OCI-LY7 (cell line): ENCODE data around the gene POPDC2. TPM values are rescaled to one million over a fixed set of nuclear protein-coding genes. Genes with fewer than 3 reads are reported as not detected.

Experiments used
- BruUV-seq: library from RNA; stranded (reverse); fragments of 400-500 nt; replicated peaks from 2 replicates; lab custom pipeline; 2021; lab: Mats Ljungman, UMichigan
- CTCF ChIA-PET: fragments of 300-600 bp; sonication (Branson Sonifier 250); formaldehyde crosslinking; loops from one replicate; lab custom pipeline; 2022; ENCODE audit warnings: antibody characterized with exemption; ENCODE audit not compliant: unreplicated experiment; lab: Charles Lee
- POLR2A ChIA-PET: fragments of 300-600 bp; sonication (Branson Sonifier 250); formaldehyde crosslinking; loops from one replicate; lab custom pipeline; 2022; ENCODE audit warnings: antibody characterized with exemption; lab: Charles Lee
- DNase-seq: peaks from one replicate; pipeline ENCODE4 v3.0.0-alpha.2; 2015; ENCODE audit warnings: low spot score
- H2AFZ ChIP-seq: fragments of 200-600 bp; sonication (generic), shearing (Covaris generic); 2 replicates; pipeline ENCODE4 v1.6.1; 2014; ENCODE audit warnings: mild to moderate bottlenecking, antibody characterized with exemption, low read length, moderate library complexity
- H3K27ac ChIP-seq: fragments of 200-600 bp; sonication (generic); 2 replicates; pipeline ENCODE4 v1.5.1; 2014; ENCODE audit warnings: mixed run types, low read depth, mild to moderate bottlenecking, moderate library complexity, low read length, inconsistent platforms; ENCODE audit not compliant: poor library complexity, severe bottlenecking
- H3K36me3 ChIP-seq: fragments of 200-600 bp; sonication (generic); 2 replicates; pipeline ENCODE4 v1.6.1; 2014; ENCODE audit warnings: mild to moderate bottlenecking, antibody characterized with exemption, low read length, moderate library complexity, mixed read lengths; ENCODE audit not compliant: insufficient read depth
- H3K4me1 ChIP-seq: fragments of 200-600 bp; sonication (generic); 2 replicates; pipeline ENCODE4 v1.5.1; 2014; ENCODE audit warnings: mild to moderate bottlenecking, low read length; ENCODE audit not compliant: insufficient read depth, poor library complexity, severe bottlenecking
- H3K4me2 ChIP-seq: fragments of 200-600 bp; sonication (generic); 2 replicates; pipeline ENCODE4 v1.6.1; 2014; ENCODE audit warnings: mild to moderate bottlenecking, low read length
- H3K4me3 ChIP-seq: fragments of 200-600 bp; sonication (generic); 2 replicates; pipeline ENCODE4 v1.5.1; 2014; ENCODE audit warnings: mild to moderate bottlenecking, low read depth, low read length; ENCODE audit not compliant: poor library complexity, severe bottlenecking
- H3K79me2 ChIP-seq: fragments of 200-600 bp; sonication (generic); 2 replicates; pipeline ENCODE4 v1.6.1; 2016; ENCODE audit warnings: low read depth, mild to moderate bottlenecking, low read length, moderate library complexity, mixed read lengths; ENCODE audit not compliant: insufficient read depth
- H3K9me2 ChIP-seq: fragments of 200-600 bp; sonication (generic); 2 replicates; pipeline ENCODE4 v1.6.1; 2016; ENCODE audit warnings: mild to moderate bottlenecking, low read length, mixed read lengths; ENCODE audit not compliant: insufficient read depth
- H3K9me3 ChIP-seq: fragments of 200-600 bp; sonication (generic); 2 replicates; pipeline ENCODE4 v1.6.1; 2014; ENCODE audit warnings: mild to moderate bottlenecking, mixed run types, low read length, mixed read lengths
- H4K20me1 ChIP-seq: fragments of 200-600 bp; sonication (generic); 2 replicates; pipeline ENCODE4 v1.6.1; 2014; ENCODE audit warnings: mild to moderate bottlenecking, antibody characterized with exemption, low read length, moderate library complexity, mixed read lengths; ENCODE audit not compliant: insufficient read depth
- CTCF ChIP-seq: fragments of 200-600 bp; sonication (generic); conservative IDR thresholded peaks from 2 replicates; pipeline ENCODE4 v1.5.1; 2014; ENCODE audit warnings: mild to moderate bottlenecking, antibody characterized with exemption, low read length, moderate library complexity, mixed read lengths
- EZH2phosphoT487 ChIP-seq: fragments of 200-600 bp; sonication (generic); IDR thresholded peaks from 2 replicates; pipeline ENCODE4 v1.6.1; 2018; ENCODE audit warnings: low read depth, borderline replicate concordance, mild to moderate bottlenecking, mixed run types, antibody characterized with exemption, low read length, moderate library complexity, mixed read lengths
- intact Hi-C: fragments of 100-400 bp; cut with micrococcal nuclease; formaldehyde crosslinking; loops from one replicate; pipeline ENCODE4 v1.10.0; 2022; ENCODE audit not compliant: unreplicated experiment
- total RNA-seq, 2 experiments: library from RNA; depleted of rRNA in 1 of 2; stranded (reverse); fragments of >200 nt in 1 of 2; shearing (Covaris generic) in 1 of 2; gene quantifications; 2 replicates each; pipeline ENCODE4 v1.2.3, GENCODE V29; 2014 to 2022

The POPDC2 gene
- total RNA-seq, 2 experiments from 2014 or later = 0.16 to 1.3 TPM

- H3K9me2 ChIP-seq = no peaks in the 10 kb centered on the region
- no peaks in the 10 kb centered on the region for H3K9me3 ChIP-seq
- intact Hi-C loops = no loop called here
- no peaks in the 10 kb centered on the region for H3K79me2 ChIP-seq
- H3K4me2 ChIP-seq = no peak overlapping the region
- ChIA-PET CTCF (no interaction called here), POLR2A (interaction anchor here (0.6 kb wide), 1 partner anchor 1702 kb away, joined by 4 read pairs; no protein-coding TSS in a partner anchor)
- TF ChIP-seq CTCF (peak; percentile 87), EZH2phosphoT487 (no peak)
- DNase-seq = peak; percentile 16
- no peaks in the 10 kb centered on the region for H3K36me3 ChIP-seq
- H3K4me1 ChIP-seq = no peaks in the 10 kb centered on the region
- no peak overlapping the region for H3K4me3 ChIP-seq
- no peak overlapping the region for H2AFZ ChIP-seq
- H4K20me1 ChIP-seq = no peaks in the 10 kb centered on the region
- no TSS peak for BruUV-seq
- no peak overlapping the region for H3K27ac ChIP-seq
These were observed 29.8 kb upstream of the POPDC2 start for GRCh38 chr3:119690043-119690656.

GRCh38 chr3:119683421-119683820 is 23.0 kb upstream of the POPDC2 start:
- Histone ChIP-seq H3K36me3 (no peaks in the 10 kb centered on the region), H2AFZ (no peak overlapping the region), H3K79me2 (no peaks in the 10 kb centered on the region), H4K20me1 (no peaks in the 10 kb centered on the region), H3K27ac (no peak overlapping the region), H3K4me3 (no peak overlapping the region), H3K4me2 (no peak overlapping the region), H3K9me3 (no peaks in the 10 kb centered on the region), H3K9me2 (no peaks in the 10 kb centered on the region), H3K4me1 (peaks cover 5% of the 10 kb centered on the region)
- DNase-seq = no peak
- CTCF ChIA-PET = no interaction called here
- intact Hi-C loops = loop anchor here (5.0 kb wide), 1 partner anchor 536 kb away; the partner anchor contains the start of gene TEX55
- BruUV-seq = no TSS peak
- POLR2A ChIA-PET = interaction anchor here (0.6 to 0.7 kb wide), 2 partner anchors 8 to 32 kb away, joined by 3 read pairs; no protein-coding TSS in a partner anchor
- TF ChIP-seq CTCF (no peak), EZH2phosphoT487 (no peak)

- H3K4me3 ChIP-seq = no peak overlapping the region
- H3K4me2 ChIP-seq = no peak overlapping the region
- peaks cover 5% of the 10 kb centered on the region for H3K79me2 ChIP-seq
- BruUV-seq = no TSS peak
- intact Hi-C loops = loop anchor here (1.0 to 5.0 kb wide), 4 partner anchors 300 to 798 kb away; partner anchors contain the start of gene TEX55
- peak; percentile 82 for TF ChIP-seq CTCF
- TF ChIP-seq EZH2phosphoT487 = no peak
- DNase-seq = peak; percentile 63
- no peaks in the 10 kb centered on the region for H3K36me3 ChIP-seq
- H3K9me2 ChIP-seq = no peaks in the 10 kb centered on the region
- ChIA-PET POLR2A (interaction anchor here (0.7 to 1.3 kb wide), 4 partner anchors 27 to 441 kb away, joined by 3 to 7 read pairs (median 3); partner anchors contain the start of genes B4GALT4 and TIMMDC1), CTCF (no interaction called here)
- H3K4me1 ChIP-seq = peaks cover 12% of the 10 kb centered on the region
- peak overlapping the region; percentile 45; the same call in 1 of the 2 replicates for H2AFZ ChIP-seq
- H3K9me3 ChIP-seq = no peaks in the 10 kb centered on the region
- H3K27ac ChIP-seq = no peak overlapping the region
- peaks cover 4% of the 10 kb centered on the region; the same call in 1 of the 2 replicates for H4K20me1 ChIP-seq
These were observed 20.9 kb upstream of the POPDC2 start for GRCh38 chr3:119681279-119681678.
